Epithelial cell of proximal tubule (primary cell): ENCODE results near the gene SH2D3C. TPM values are rescaled to one million over a fixed set of nuclear protein-coding genes. Genes with fewer than 3 reads are reported as not detected.

ENCODE experiments used
- DNase-seq: peaks from one replicate; pipeline ENCODE4 v3.0.0-alpha.2; 2011; ENCODE audit warnings: low read depth
- H3K4me3 ChIP-seq: 2 replicates; pipeline ENCODE4 v1.5.1; 2011; ENCODE audit warnings: low read depth, mild to moderate bottlenecking, low read length
- total RNA-seq: library from RNA; depleted of rRNA; stranded (reverse); fragments of >200 nt; gene quantifications from 2 replicates; pipeline ENCODE4 v1.2.3, GENCODE V29; 2015
- TF ChIP-seq, protein P1 (sequence below): conservative IDR thresholded peaks from 2 replicates; pipeline ENCODE4 v1.5.1; 2012; ENCODE audit warnings: low read depth, mild to moderate bottlenecking, low read length

The SH2D3C gene
- total RNA-seq, 1 donor from 2014 or later, result not detected

DNA sequence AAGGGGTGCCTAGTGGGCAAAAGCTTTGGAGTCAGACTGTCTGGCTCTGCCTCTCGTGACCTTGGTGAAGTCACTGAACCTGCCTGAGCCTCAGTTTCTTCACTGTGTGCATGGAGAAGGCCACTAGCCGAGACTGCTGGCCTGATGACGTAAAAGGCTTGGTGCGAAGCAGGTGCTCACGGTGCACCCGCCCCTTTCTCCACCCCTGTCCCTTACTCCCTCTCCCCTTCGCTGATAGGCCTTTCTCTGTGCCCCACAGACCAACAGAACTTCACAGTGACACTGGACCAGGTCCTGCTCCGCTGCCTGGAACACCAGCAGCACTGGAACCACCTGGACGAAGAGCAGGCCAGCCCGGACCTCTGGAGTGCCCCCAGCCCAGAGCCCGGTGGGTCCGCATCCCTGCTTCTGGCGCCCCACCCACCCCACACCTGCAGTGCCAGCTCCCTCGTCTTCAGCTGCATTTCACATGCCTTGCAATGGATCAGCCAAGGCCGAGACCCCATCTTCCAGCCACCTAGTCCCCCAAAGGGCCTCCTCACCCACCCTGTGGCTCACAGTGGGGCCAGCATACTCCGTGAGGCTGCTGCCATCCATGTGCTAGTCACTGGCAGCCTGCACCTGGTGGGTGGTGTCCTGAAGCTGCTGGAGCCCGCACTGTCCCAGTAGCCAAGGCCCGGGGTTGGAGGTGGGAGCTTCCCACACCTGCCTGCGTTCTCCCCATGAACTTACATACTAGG is 34.6 kb upstream of the SH2D3C start:
- TF ChIP-seq, protein P1, sequence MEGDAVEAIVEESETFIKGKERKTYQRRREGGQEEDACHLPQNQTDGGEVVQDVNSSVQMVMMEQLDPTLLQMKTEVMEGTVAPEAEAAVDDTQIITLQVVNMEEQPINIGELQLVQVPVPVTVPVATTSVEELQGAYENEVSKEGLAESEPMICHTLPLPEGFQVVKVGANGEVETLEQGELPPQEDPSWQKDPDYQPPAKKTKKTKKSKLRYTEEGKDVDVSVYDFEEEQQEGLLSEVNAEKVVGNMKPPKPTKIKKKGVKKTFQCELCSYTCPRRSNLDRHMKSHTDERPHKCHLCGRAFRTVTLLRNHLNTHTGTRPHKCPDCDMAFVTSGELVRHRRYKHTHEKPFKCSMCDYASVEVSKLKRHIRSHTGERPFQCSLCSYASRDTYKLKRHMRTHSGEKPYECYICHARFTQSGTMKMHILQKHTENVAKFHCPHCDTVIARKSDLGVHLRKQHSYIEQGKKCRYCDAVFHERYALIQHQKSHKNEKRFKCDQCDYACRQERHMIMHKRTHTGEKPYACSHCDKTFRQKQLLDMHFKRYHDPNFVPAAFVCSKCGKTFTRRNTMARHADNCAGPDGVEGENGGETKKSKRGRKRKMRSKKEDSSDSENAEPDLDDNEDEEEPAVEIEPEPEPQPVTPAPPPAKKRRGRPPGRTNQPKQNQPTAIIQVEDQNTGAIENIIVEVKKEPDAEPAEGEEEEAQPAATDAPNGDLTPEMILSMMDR, result no peak
- H3K4me3 ChIP-seq, result no peak overlapping the region
- DNase-seq, result no peak

DNA sequence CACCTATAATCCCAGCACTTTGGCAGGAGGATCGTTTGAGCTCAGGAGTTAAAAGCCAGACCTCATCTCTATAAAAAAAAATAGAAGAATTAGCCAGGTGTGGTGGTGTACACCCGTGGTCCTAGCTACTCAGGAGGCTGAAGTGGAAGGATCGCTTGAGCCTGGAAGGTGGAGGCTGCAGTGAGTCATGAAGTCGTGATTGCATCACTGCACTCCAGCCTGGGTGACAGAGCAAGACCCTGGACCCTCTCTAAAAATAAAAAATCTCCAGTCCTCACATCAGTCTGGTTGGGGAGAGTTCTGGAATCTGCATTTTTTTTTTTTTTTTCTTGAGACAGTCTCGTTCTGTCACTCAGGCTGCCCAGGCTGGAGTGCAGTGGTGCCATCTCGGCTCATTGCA is 33.5 kb upstream of the SH2D3C start:
- no peak overlapping the region for H3K4me3 ChIP-seq
- DNase-seq, result no peak
- TF ChIP-seq, protein P1, result no peak

DNA sequence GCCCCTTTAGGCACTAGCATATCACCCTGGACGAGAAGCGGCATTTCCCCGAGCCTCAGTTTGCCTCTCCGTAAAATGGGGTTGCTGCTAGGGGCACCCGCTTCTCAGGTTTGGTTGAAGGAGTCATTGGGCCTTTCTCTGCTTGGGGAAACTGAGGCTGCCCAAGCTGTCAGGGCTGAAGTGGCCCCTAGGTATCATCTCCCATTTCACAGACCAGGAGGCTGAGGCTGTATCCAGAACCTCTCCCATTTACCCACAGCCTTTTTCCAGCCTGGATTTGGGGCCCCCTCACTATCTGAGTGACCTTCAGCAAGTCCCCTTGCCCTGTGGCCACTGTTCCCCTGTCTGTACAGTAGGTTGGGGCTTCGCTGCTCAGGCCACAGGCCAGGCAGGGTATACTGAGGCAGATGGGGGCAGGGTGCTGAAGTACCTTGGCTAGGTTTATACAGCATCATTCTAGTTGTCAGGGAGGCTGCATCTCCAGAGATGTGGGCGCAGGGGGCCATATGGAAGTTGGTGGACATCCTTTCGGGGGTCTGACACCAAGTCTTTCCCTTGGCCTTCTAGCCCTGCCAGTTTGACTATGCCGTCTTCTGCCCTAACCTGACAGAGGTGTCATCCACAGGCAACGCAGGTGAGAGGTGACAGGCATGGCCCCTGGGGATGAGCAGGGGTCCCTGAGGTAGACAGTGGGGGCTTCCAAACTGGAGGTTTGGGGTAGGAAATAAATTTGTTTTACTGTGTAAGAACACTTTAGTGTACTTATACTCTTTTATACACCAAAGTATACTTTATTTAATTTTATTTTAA is 32.1 kb upstream of the SH2D3C start:
- no peak overlapping the region for H3K4me3 ChIP-seq
- TF ChIP-seq, protein P1, result no peak
- no peak for DNase-seq

DNA sequence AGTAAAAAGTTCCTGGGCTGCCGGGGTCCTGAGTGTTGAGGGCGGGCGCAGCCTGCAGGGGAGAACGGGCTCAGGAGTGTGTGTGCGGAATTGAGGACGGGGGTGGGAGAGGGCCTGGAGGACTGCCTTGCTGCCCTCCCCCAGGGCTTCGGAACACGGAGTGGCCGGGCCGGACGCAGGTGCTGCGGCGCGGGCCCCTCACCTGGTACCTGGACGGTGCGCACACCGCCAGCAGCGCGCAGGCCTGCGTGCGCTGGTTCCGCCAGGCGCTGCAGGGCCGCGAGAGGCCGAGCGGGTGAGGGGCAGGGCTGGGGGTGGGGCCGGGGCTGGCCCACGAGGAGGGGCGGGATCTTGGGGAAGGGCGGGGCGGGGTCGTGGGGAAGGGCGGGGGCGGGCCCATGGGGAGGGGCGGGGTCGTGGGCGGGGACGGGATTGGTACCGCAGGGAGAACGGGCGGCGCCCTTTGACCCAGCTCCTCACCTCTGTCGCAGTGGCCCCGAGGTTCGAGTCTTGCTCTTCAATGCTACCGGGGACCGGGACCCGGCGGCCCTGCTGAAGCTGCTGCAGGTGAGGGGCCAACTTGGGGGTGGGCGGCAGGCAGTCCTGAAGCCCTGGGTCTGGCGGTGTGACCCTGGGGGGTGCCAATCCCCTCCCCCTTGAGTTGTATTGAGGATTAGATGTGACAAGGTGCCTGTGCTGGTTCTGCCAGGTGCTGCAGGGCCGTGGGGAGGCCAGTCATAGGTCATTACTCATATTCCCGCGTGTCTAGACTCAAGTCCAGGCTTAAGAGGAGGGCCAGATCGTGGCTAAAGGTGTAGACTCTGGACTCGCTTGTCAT is 31.3 kb upstream of the SH2D3C start:
- TF ChIP-seq, protein P1, result no peak
- H3K4me3 ChIP-seq, result no peak overlapping the region
- DNase-seq, result no peak

DNA sequence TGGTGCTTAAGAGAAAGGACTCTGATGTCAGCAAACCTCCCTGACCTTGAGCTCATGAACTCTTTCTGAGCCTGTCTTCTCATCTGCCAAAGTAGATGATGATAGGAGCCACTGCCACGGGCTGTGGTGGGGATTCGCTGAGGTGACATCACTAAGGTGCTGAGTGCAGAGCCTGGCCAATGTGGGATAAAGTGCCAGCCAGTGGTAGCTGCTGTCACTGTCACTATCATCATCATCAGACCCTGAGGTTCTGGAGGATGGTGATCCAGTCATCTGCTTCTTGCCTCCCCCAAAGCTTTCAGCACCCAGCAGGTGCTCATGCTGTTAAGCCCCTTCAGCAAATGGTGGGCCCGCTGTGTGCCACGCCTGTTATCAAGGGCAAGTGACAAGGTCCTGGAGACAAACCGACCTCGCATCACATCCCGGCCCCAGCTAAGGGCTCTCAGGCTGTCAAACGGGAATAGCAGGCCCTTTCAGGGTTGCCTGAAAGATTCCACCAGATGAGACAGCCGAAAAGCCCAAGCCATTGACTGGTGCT is 30.6 kb upstream of the SH2D3C start:
- TF ChIP-seq, protein P1, result no peak
- no peak overlapping the region for H3K4me3 ChIP-seq
- no peak for DNase-seq

DNA sequence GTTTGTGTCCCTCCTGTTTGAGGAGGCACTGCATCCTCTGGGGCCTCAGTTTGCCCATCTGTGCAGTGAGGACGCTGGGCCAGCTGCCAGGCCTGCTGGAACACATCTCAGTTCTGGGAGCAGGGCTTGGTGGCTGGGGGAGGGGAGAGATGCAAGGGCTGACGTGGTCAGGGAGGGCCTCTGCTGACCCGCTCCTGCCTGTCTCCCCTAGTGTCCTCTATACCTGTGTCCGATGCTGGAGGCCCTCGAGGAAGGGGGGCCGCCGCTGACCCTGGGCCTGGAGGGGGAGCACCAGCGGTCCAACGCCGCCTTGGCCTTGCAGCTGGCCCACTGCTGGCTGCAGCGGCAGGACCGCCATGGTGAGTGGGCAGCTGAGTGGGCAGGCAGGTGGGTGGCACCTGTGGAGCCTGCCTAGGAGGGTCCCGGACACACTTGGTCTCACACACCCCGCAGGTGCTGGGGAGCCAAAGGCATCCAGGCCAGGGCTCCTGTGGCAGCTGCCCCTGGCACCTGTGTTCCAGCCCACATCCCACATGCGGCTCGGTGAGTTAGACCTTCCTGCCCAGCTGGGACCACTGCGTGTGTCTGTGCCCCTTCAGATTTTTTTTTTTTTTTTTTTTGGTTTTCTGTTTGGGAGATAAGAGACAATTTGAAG is 30.0 kb upstream of the SH2D3C start:
- TF ChIP-seq, protein P1, result no peak
- no peak for DNase-seq
- H3K4me3 ChIP-seq, result no peak overlapping the region
